GM19467 (cell line): ENCODE measurements around the gene RFTN1.

Experiments
- ATAC-seq: cut with Tn5 transposase; IDR thresholded peaks from one replicate; pipeline ENCODE4 v1.9.1; 2021; ENCODE audit warnings: mild to moderate bottlenecking, moderate library complexity; ENCODE audit not compliant: unreplicated experiment

RFTN1 gene

GRCh38 chr3:16290007-16290826, 223.3 kb downstream of the RFTN1 start:
- ATAC-seq, result peak; percentile 41

- no peak for ATAC-seq
Observed at GRCh38 chr3:16289144-16289889, 224.2 kb downstream of the RFTN1 start.

GRCh38 chr3:16288664-16289063, 224.8 kb downstream of the RFTN1 start:
- no peak for ATAC-seq

- ATAC-seq, result no peak
Observed at GRCh38 chr3:16286751-16287543, 226.6 kb downstream of the RFTN1 start.

GRCh38 chr3:16286161-16286560, 227.3 kb downstream of the RFTN1 start:
- no peak for ATAC-seq

GRCh38 chr3:16284633-16285032, 228.9 kb downstream of the RFTN1 start:
- no peak for ATAC-seq

GRCh38 chr3:16280671-16281070, 232.8 kb downstream of the RFTN1 start:
- no peak for ATAC-seq

GRCh38 chr3:16279010-16279801, 234.3 kb downstream of the RFTN1 start:
- ATAC-seq, result no peak

GRCh38 chr3:16277471-16277870, 236.0 kb downstream of the RFTN1 start:
- no peak for ATAC-seq

- no peak for ATAC-seq
Observed at GRCh38 chr3:16273867-16274266, 239.6 kb downstream of the RFTN1 start.

GRCh38 chr3:16272588-16272987, 240.9 kb downstream of the RFTN1 start:
- no peak for ATAC-seq

- ATAC-seq, result no peak
Observed at GRCh38 chr3:16270855-16271254, 242.6 kb downstream of the RFTN1 start.

- ATAC-seq, result no peak
Observed at GRCh38 chr3:16266714-16267113, 246.8 kb downstream of the RFTN1 start.
